Endothelial cell of umbilical vein (primary cell): ENCODE measurements around the gene TSPAN5. TPM values are rescaled to one million over a fixed set of nuclear protein-coding genes. Genes with fewer than 3 reads are reported as not detected.

ENCODE experiments used
- BruUV-seq: library from RNA; stranded (reverse); fragments of 400-500 nt; replicated peaks from 2 replicates; lab custom pipeline; 2021; lab: Mats Ljungman, UMichigan
- CTCF ChIA-PET: fragments of 300-600, 350-600 bp; sonication (Branson Sonifier 250); formaldehyde crosslinking; loops from one replicate; lab custom pipeline; 2021; ENCODE audit warnings: antibody characterized with exemption, inconsistent platforms; lab: Charles Lee
- POLR2A ChIA-PET: fragments of 300-600, 350-600 bp; sonication (Branson Sonifier 250); formaldehyde crosslinking; loops from one replicate; lab custom pipeline; 2021; ENCODE audit warnings: antibody characterized with exemption, inconsistent platforms; lab: Charles Lee
- DNase-seq: peaks from one replicate; pipeline ENCODE4 v3.0.0-alpha.2; 2011; ENCODE audit warnings: low read depth, low spot score
- FAIRE-seq: peaks from 2 replicates; lab custom pipeline; 2011; peaks lifted over from hg19 to GRCh38; lab: Jason Lieb, UNC
- H2AFZ ChIP-seq: 2 replicates; pipeline ENCODE4 v1.6.0; 2012; ENCODE audit warnings: low read depth, low read length, control low read depth, inconsistent platforms
- H3K27ac ChIP-seq: 2 replicates; pipeline ENCODE4 v1.5.1; 2011; ENCODE audit warnings: low read depth, mild to moderate bottlenecking, control low read depth, low read length, moderate library complexity; ENCODE audit not compliant: insufficient read depth
- H3K27me3 ChIP-seq, 2 experiments: 2 replicates each; pipeline versions ENCODE4 v1.6.0 to v1.6.1; 2011; ENCODE audit warnings: low read length in 2 of 2, mixed read lengths in 1 of 2; ENCODE audit not compliant: control insufficient read depth in 2 of 2, insufficient read depth in 2 of 2
- H3K36me3 ChIP-seq, 2 experiments: 2 replicates in 1 of 2; 3 replicates in 1 of 2; pipeline ENCODE4 v1.5.1; 2011; ENCODE audit warnings: low read length in 2 of 2, mild to moderate bottlenecking in 1 of 2, moderate library complexity in 1 of 2; ENCODE audit not compliant: control insufficient read depth in 2 of 2, insufficient read depth in 2 of 2; ENCODE audit errors: extremely low read depth in 1 of 2
- H3K4me1 ChIP-seq: 3 replicates; pipeline ENCODE4 v1.5.1; 2011; ENCODE audit warnings: mild to moderate bottlenecking, low read length; ENCODE audit not compliant: control insufficient read depth, insufficient read depth; ENCODE audit errors: extremely low read depth
- H3K4me2 ChIP-seq: 2 replicates; pipeline ENCODE4 v1.6.1; 2011; ENCODE audit warnings: low read length, control low read depth, mixed read lengths; ENCODE audit not compliant: insufficient read depth
- H3K4me3 ChIP-seq, 3 experiments: fragments of 200-600 bp in 1 of 3; sonication (generic), shearing (Covaris generic) in 1 of 3; replicated peaks in 1 of 3; 2 replicates each; pipeline ENCODE4 v1.5.1; 2011 to 2016; ENCODE audit warnings: control low read depth in 3 of 3, low read length in 3 of 3, mild to moderate bottlenecking in 2 of 3, inconsistent platforms in 1 of 3, low read depth in 1 of 3, moderate library complexity in 1 of 3; ENCODE audit not compliant: insufficient read depth in 1 of 3
- H3K79me2 ChIP-seq: 2 replicates; pipeline ENCODE4 v1.6.0; 2012; ENCODE audit warnings: low read length, inconsistent platforms; ENCODE audit not compliant: control insufficient read depth, insufficient read depth
- H3K9ac ChIP-seq: replicated peaks from 2 replicates; pipeline ENCODE3; 2011; ENCODE audit warnings: low read length, control low read depth; ENCODE audit not compliant: insufficient read depth; ENCODE audit errors: extremely low read depth
- H3K9me1 ChIP-seq: replicated peaks from 3 replicates; pipeline ENCODE4 v1.6.0; 2011; ENCODE audit warnings: mild to moderate bottlenecking, low read length; ENCODE audit not compliant: control insufficient read depth, insufficient read depth; ENCODE audit errors: extremely low read depth
- H3K9me3 ChIP-seq: replicated peaks from 2 replicates; pipeline ENCODE4 v1.5.1; 2012; ENCODE audit warnings: low read length, inconsistent platforms; ENCODE audit not compliant: control insufficient read depth, insufficient read depth
- H4K20me1 ChIP-seq: replicated peaks from 2 replicates; pipeline ENCODE3; 2011; ENCODE audit warnings: mild to moderate bottlenecking, low read length; ENCODE audit not compliant: control insufficient read depth, insufficient read depth; ENCODE audit errors: extremely low read depth
- CTCF ChIP-seq, 2 donors: IDR thresholded peaks; 1 replicate in 1 of 2; 2 replicates in 1 of 2; pipeline ENCODE4 v1.5.1; 2011; ENCODE audit warnings: low read length in 2 of 2, mild to moderate bottlenecking in 2 of 2, moderate library complexity in 2 of 2, control low read depth in 1 of 2, inconsistent platforms in 1 of 2, low read depth in 1 of 2; ENCODE audit not compliant: insufficient read depth in 1 of 2; ENCODE audit errors: extremely low read depth in 1 of 2
- EZH2 ChIP-seq: IDR thresholded peaks from 2 replicates; pipeline ENCODE4 v1.6.1; 2012; ENCODE audit warnings: borderline replicate concordance, low read depth, mild to moderate bottlenecking, moderate library complexity, low read length, inconsistent platforms; ENCODE audit not compliant: severe bottlenecking
- FOS ChIP-seq: IDR thresholded peaks from 2 replicates; pipeline ENCODE4 v1.6.1; 2011; ENCODE audit warnings: mild to moderate bottlenecking, low read length, moderate library complexity, borderline replicate concordance; ENCODE audit not compliant: insufficient read depth
- GATA2 ChIP-seq: IDR thresholded peaks from 2 replicates; pipeline ENCODE4 v1.7.0; 2011; ENCODE audit warnings: low read depth, mild to moderate bottlenecking, moderate library complexity, mixed read lengths, low read length; ENCODE audit not compliant: insufficient read length, insufficient read depth
- JUN ChIP-seq: IDR thresholded peaks from 2 replicates; pipeline ENCODE4 v1.6.1; 2011; ENCODE audit warnings: borderline replicate concordance, low read depth; ENCODE audit not compliant: insufficient read length, insufficient read depth
- MAX ChIP-seq: IDR thresholded peaks from 2 replicates; pipeline ENCODE4 v1.6.1; 2011; ENCODE audit not compliant: insufficient read depth, insufficient read length
- MYC ChIP-seq: IDR thresholded peaks from one replicate; pipeline ENCODE4 v1.6.1; 2011; ENCODE audit warnings: mild to moderate bottlenecking, low read depth, low read length
- POLR2A ChIP-seq: IDR thresholded peaks from 2 replicates; pipeline ENCODE4 v1.6.1; 2012; ENCODE audit warnings: low read depth, mild to moderate bottlenecking, control low read depth, low read length
- POLR2AphosphoS5 ChIP-seq: IDR thresholded peaks from 2 replicates; pipeline ENCODE4 v1.6.1; 2012; ENCODE audit warnings: low read depth, mild to moderate bottlenecking, control low read depth, low read length, moderate library complexity; ENCODE audit not compliant: insufficient read depth
- dilution Hi-C: fragments of 300-500 bp; cut with MboI; formaldehyde crosslinking; loops from one replicate; pipeline ENCODE4 v1.15.0; 2019; ENCODE audit warnings: low sequenced_read_pairs; ENCODE audit not compliant: extremely low pct_ligation_motif_present
- intact Hi-C: fragments of 100-400 bp; cut with micrococcal nuclease; formaldehyde crosslinking; loops from one replicate; pipeline ENCODE4 v1.10.0; 2022
- polyA plus RNA-seq, 4 experiments: library from polyadenylated mRNA; depleted of rRNA in 3 of 4; stranded (reverse) in 3 of 4; unstranded in 1 of 4; fragments of >200 nt; gene quantifications; 2 replicates each; pipeline versions ENCODE4 v1.2.1 to v1.2.3, GENCODE V29; 2011 to 2012; ENCODE audit warnings: missing spikeins in 1 of 4
- total RNA-seq: library from RNA; stranded (reverse); gene quantifications from 2 replicates; pipeline ENCODE4 v1.2.3, GENCODE V29; 2021

Gene TSPAN5
- total and polyA plus RNA-seq, 2 donors (not counting 3 experiments of a cell fraction or from before 2014, with no cell fraction given): 45.1 to 50.2 TPM

GRCh38 chr4:98627531-98628257 lies 30.7 kb downstream of the TSPAN5 start:
- Histone ChIP-seq H3K36me3 (peaks cover 0 to under 1% of the 10 kb centered on the region in 2 experiments), H3K9me3 (no peaks in the 10 kb centered on the region), H3K27me3 (no peaks in the 10 kb centered on the region), H3K4me1 (peaks cover 45% of the 10 kb centered on the region), H4K20me1 (no peaks in the 10 kb centered on the region), H3K4me3 (no peak overlapping the region), H3K27ac (peak overlapping the region; percentile 74), H3K4me2 (peak overlapping the region; percentile 86), H3K79me2 (peaks cover 80% of the 10 kb centered on the region), H3K9ac (no peak overlapping the region), H3K9me1 (no peaks in the 10 kb centered on the region), H2AFZ (no peak overlapping the region)
- FAIRE-seq: no peak
- BruUV-seq: no TSS peak
- TF ChIP-seq MAX: no peak
- no peak for TF ChIP-seq EZH2
- TF ChIP-seq GATA2: no peak
- no peak for TF ChIP-seq FOS
- TF ChIP-seq MYC: no peak
- no peak for TF ChIP-seq JUN
- TF ChIP-seq CTCF (IDR thresholded peaks at IDR 0.05; ENCODE audit: extremely low read depth in 1 of 2, insufficient read depth in 1 of 2, low read depth in 1 of 2, low read length in 2 of 2): no peak
- no peak for TF ChIP-seq POLR2A
- no peak for TF ChIP-seq POLR2AphosphoS5
- ChIA-PET POLR2A (interaction anchor here (0.6 kb wide), 1 partner anchor 20 kb away, joined by 3 read pairs; no protein-coding TSS in a partner anchor), CTCF (interaction anchor here (0.9 to 3.7 kb wide), 8 partner anchors 9 to 479 kb away, joined by 3 to 26 read pairs (median 3); partner anchors contain the start of gene TSPAN5)
- DNase-seq: peak; percentile 64
- dilution Hi-C loops (no loop called here), intact Hi-C loops (loop anchor here (1.0 to 10.0 kb wide), 5 partner anchors 15 to 777 kb away; no protein-coding TSS in a partner anchor)
